ENCODE results near the gene LIMCH1. TPM values are rescaled to one million over a fixed set of nuclear protein-coding genes. Genes with fewer than 3 reads are reported as not detected.
"Not testable (repeated sequence)": the region's sequence is repeated elsewhere in the genome, so short reads cannot be mapped to it uniquely, and the experiment has no call there.

LIMCH1 gene
- total RNA-seq, 1 donor from 2014 or later = 87.2 TPM

DNA sequence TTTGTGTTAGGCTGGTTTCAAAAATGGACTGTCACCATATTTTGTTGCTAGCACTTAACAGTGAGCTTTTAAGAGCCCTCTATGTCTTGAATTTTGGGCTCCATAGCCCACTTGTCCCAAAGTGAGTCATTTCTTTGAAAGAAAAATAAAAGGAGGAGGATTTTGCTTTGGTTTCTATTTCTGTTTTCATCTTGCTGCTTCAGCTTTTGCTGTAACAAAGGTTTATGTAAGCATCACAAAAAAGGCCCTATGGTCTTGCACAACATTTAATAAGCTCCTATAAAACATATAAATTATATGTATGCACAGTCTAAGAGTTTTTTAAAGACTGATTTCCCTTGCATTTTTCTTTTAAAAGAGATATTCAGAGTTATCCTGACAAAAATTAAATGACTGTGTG, 105.4 kb downstream of the LIMCH1 start:
- no peaks in the 10 kb centered on the region for H3K27me3 ChIP-seq (ENCODE audit: control insufficient read depth in 3 of 3, insufficient read depth in 3 of 3, low read length in 3 of 3)
- H3K36me3 ChIP-seq (ENCODE audit: control insufficient read depth in 3 of 3, insufficient read depth in 3 of 3, low read length in 3 of 3) = peaks cover 11 to 30% (median 27%) of the 10 kb centered on the region in 3 donors
- no peaks in the 10 kb centered on the region for H3K9me3 ChIP-seq (ENCODE audit: control insufficient read depth in 3 of 3, low read length in 3 of 3)
- H3K27ac ChIP-seq (ENCODE audit: low read depth, low read length) = no peak overlapping the region
- H3K9ac ChIP-seq (ENCODE audit: low read depth in 1 of 3, low read length in 3 of 3) = peak overlapping the region in 1 of 3 donors; percentile 15
- peaks cover 8 to 16% (median 10%) of the 10 kb centered on the region in 3 donors for H3K4me1 ChIP-seq (ENCODE audit: control insufficient read depth in 3 of 3, insufficient read depth in 3 of 3, low read length in 3 of 3)
- H3K4me3 ChIP-seq (ENCODE audit: low read length in 3 of 3) = no peak overlapping the region

DNA sequence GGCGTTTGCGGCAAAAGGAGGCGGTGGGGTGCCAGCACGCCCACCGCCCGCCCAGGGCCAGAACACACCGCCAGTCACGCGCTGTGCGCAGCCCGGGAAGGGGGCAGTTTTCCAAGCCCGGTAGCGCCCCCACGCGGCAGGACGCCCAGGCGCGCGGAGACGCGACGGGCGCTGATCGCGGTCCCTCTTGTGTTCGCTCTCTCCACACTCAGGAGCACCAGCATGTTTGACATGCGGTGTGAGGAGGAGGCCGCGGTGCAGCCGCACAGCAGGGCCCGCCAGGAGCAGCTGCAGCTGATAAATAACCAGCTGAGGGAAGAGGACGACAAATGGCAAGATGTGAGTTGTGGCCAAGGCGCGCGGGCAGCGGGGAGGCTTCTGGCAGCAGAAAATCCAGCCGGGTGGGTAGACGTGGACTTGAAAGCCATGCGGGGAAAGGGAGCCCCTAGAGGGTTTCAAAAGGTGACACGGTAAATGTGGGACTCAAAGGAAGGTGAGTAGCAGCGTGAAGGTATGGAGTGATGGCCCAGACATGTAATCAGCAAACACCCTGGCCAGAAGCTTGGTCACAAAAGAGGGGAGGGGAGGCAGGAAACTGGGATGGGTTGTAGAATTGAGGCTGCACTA, 106.4 kb downstream of the LIMCH1 start:
- Histone ChIP-seq H3K9ac (ENCODE audit: low read depth in 1 of 3, low read length in 3 of 3) (peak overlapping the region in 1 of 3 donors; percentile 9), H3K4me1 (ENCODE audit: control insufficient read depth in 3 of 3, insufficient read depth in 3 of 3, low read length in 3 of 3) (peaks cover 8 to 18% (median 10%) of the 10 kb centered on the region in 3 donors), H3K9me3 (ENCODE audit: control insufficient read depth in 3 of 3, low read length in 3 of 3) (no peaks in the 10 kb centered on the region), H3K36me3 (ENCODE audit: control insufficient read depth in 3 of 3, insufficient read depth in 3 of 3, low read length in 3 of 3) (peaks cover 11 to 33% (median 28%) of the 10 kb centered on the region in 3 donors), H3K27ac (ENCODE audit: low read depth, low read length) (peak overlapping the region; percentile 46), H3K27me3 (ENCODE audit: control insufficient read depth in 3 of 3, insufficient read depth in 3 of 3, low read length in 3 of 3) (no peaks in the 10 kb centered on the region), H3K4me3 (ENCODE audit: low read length in 3 of 3) (peak overlapping the region in 2 of 3 donors; percentile 10 to 22)

GRCh38 chr4:41644915-41645295, 106.9 kb downstream of the LIMCH1 start:
- H3K9ac ChIP-seq (ENCODE audit: low read depth in 1 of 3, low read length in 3 of 3) = no peak overlapping the region
- H3K4me3 ChIP-seq (ENCODE audit: low read length in 3 of 3) = no peak overlapping the region
- H3K27ac ChIP-seq (ENCODE audit: low read depth, low read length) = peak overlapping the region; percentile 46
- H3K36me3 ChIP-seq (ENCODE audit: control insufficient read depth in 3 of 3, insufficient read depth in 3 of 3, low read length in 3 of 3) = peaks cover 11 to 33% (median 26%) of the 10 kb centered on the region in 3 donors
- H3K4me1 ChIP-seq (ENCODE audit: control insufficient read depth in 3 of 3, insufficient read depth in 3 of 3, low read length in 3 of 3) = peaks cover 8 to 18% (median 10%) of the 10 kb centered on the region in 3 donors
- no peaks in the 10 kb centered on the region for H3K9me3 ChIP-seq (ENCODE audit: control insufficient read depth in 3 of 3, low read length in 3 of 3)
- no peaks in the 10 kb centered on the region for H3K27me3 ChIP-seq (ENCODE audit: control insufficient read depth in 3 of 3, insufficient read depth in 3 of 3, low read length in 3 of 3)

DNA sequence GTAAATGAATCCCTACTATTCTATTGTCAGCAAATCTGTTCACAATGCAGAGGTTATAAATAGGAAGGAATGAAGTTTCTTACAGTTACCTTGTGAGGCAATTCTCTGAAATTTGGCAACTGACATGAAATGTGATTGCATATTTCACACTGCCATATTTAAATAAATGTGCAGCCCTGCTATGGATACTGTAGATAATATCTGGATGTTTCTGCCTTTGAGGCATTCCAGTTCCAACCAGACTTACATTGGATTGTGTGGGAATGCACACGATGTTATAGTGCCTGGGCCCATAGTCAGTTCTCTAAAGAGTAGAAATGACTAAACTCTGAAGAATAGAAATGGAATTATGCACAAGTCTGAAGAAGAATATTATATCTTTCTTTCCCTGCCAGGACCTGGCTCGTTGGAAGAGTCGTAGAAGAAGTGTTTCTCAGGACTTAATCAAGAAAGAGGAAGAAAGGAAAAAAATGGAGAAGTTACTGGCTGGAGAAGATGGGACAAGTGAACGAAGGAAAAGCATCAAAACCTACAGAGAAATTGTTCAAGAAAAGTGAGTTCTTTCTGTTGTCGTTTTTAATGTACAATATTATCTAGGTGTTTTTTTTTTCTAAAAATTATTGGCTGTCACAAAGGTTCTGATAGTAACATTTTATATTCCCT, 107.9 kb downstream of the LIMCH1 start:
- no peaks in the 10 kb centered on the region for H3K9me3 ChIP-seq (ENCODE audit: control insufficient read depth in 3 of 3, low read length in 3 of 3)
- H3K36me3 ChIP-seq (ENCODE audit: control insufficient read depth in 3 of 3, insufficient read depth in 3 of 3, low read length in 3 of 3) = peaks cover 13 to 34% (median 33%) of the 10 kb centered on the region in 3 donors
- peak overlapping the region; percentile 27 for H3K27ac ChIP-seq (ENCODE audit: low read depth, low read length)
- no peak overlapping the region for H3K4me3 ChIP-seq (ENCODE audit: low read length in 3 of 3)
- H3K27me3 ChIP-seq (ENCODE audit: control insufficient read depth in 3 of 3, insufficient read depth in 3 of 3, low read length in 3 of 3) = no peaks in the 10 kb centered on the region
- H3K4me1 ChIP-seq (ENCODE audit: control insufficient read depth in 3 of 3, insufficient read depth in 3 of 3, low read length in 3 of 3) = peaks cover 8 to 16% (median 10%) of the 10 kb centered on the region in 3 donors
- H3K9ac ChIP-seq (ENCODE audit: low read depth in 1 of 3, low read length in 3 of 3) = no peak overlapping the region

- no peaks in the 10 kb centered on the region for H3K9me3 ChIP-seq (ENCODE audit: control insufficient read depth in 3 of 3, low read length in 3 of 3)
- H3K27me3 ChIP-seq (ENCODE audit: control insufficient read depth in 3 of 3, insufficient read depth in 3 of 3, low read length in 3 of 3) = no peaks in the 10 kb centered on the region
- no peak overlapping the region for H3K4me3 ChIP-seq (ENCODE audit: low read length in 3 of 3)
- H3K9ac ChIP-seq (ENCODE audit: low read depth in 1 of 3, low read length in 3 of 3) = no peak overlapping the region
- H3K27ac ChIP-seq (ENCODE audit: low read depth, low read length) = no peak overlapping the region
- H3K4me1 ChIP-seq (ENCODE audit: control insufficient read depth in 3 of 3, insufficient read depth in 3 of 3, low read length in 3 of 3) = peaks cover 8 to 13% (median 10%) of the 10 kb centered on the region in 3 donors
- H3K36me3 ChIP-seq (ENCODE audit: control insufficient read depth in 3 of 3, insufficient read depth in 3 of 3, low read length in 3 of 3) = peaks cover 13 to 42% (median 33%) of the 10 kb centered on the region in 3 donors
Measured at GRCh38 chr4:41646862-41647261, 108.9 kb downstream of the LIMCH1 start.

- Histone ChIP-seq H3K9me3 (ENCODE audit: control insufficient read depth in 3 of 3, low read length in 3 of 3) (no peaks in the 10 kb centered on the region), H3K27me3 (ENCODE audit: control insufficient read depth in 3 of 3, insufficient read depth in 3 of 3, low read length in 3 of 3) (no peaks in the 10 kb centered on the region), H3K4me1 (ENCODE audit: control insufficient read depth in 3 of 3, insufficient read depth in 3 of 3, low read length in 3 of 3) (peaks cover 8 to 13% (median 10%) of the 10 kb centered on the region in 3 donors), H3K4me3 (ENCODE audit: low read length in 3 of 3) (no peak overlapping the region), H3K36me3 (ENCODE audit: control insufficient read depth in 3 of 3, insufficient read depth in 3 of 3, low read length in 3 of 3) (peaks cover 13 to 47% (median 35%) of the 10 kb centered on the region in 3 donors), H3K9ac (ENCODE audit: low read depth in 1 of 3, low read length in 3 of 3) (no peak overlapping the region), H3K27ac (ENCODE audit: low read depth, low read length) (no peak overlapping the region)
Measured at GRCh38 chr4:41647383-41647782, 109.4 kb downstream of the LIMCH1 start.

- peaks cover 3 to 14% (median 6%) of the 10 kb centered on the region in 3 donors for H3K4me1 ChIP-seq (ENCODE audit: control insufficient read depth in 3 of 3, insufficient read depth in 3 of 3, low read length in 3 of 3)
- not testable (repeated sequence) for H3K27ac ChIP-seq (ENCODE audit: low read depth, low read length)
Measured at GRCh38 chr4:41651150-41651549, 113.2 kb downstream of the LIMCH1 start.

GRCh38 chr4:41652971-41653370, 115.0 kb downstream of the LIMCH1 start:
- peaks cover 19 to 28% (median 21%) of the 10 kb centered on the region in 3 donors for H3K4me1 ChIP-seq (ENCODE audit: control insufficient read depth in 3 of 3, insufficient read depth in 3 of 3, low read length in 3 of 3)
- H3K9ac ChIP-seq (ENCODE audit: low read depth in 1 of 3, low read length in 3 of 3) = no peak overlapping the region
- no peaks in the 10 kb centered on the region for H3K9me3 ChIP-seq (ENCODE audit: control insufficient read depth in 3 of 3, low read length in 3 of 3)
- H3K27me3 ChIP-seq (ENCODE audit: control insufficient read depth in 3 of 3, insufficient read depth in 3 of 3, low read length in 3 of 3) = no peaks in the 10 kb centered on the region
- peaks cover 2 to 39% (median 10%) of the 10 kb centered on the region in 3 donors for H3K36me3 ChIP-seq (ENCODE audit: control insufficient read depth in 3 of 3, insufficient read depth in 3 of 3, low read length in 3 of 3)
- no peak overlapping the region for H3K27ac ChIP-seq (ENCODE audit: low read depth, low read length)
- no peak overlapping the region for H3K4me3 ChIP-seq (ENCODE audit: low read length in 3 of 3)

More at GRCh38 chr4:41651150-41651549, 113.2 kb downstream of the LIMCH1 start:
- peaks cover 13 to 54% (median 28%) of the 10 kb centered on the region in 3 donors for H3K36me3 ChIP-seq (ENCODE audit: control insufficient read depth in 3 of 3, insufficient read depth in 3 of 3, low read length in 3 of 3)
- H3K4me3 ChIP-seq (ENCODE audit: low read length in 3 of 3); H3K9me3 ChIP-seq (ENCODE audit: control insufficient read depth in 3 of 3, low read length in 3 of 3); H3K9ac ChIP-seq (ENCODE audit: low read depth in 1 of 3, low read length in 3 of 3); H3K27me3 ChIP-seq (ENCODE audit: control insufficient read depth in 3 of 3, insufficient read depth in 3 of 3, low read length in 3 of 3): not testable (repeated sequence)

DNA sequence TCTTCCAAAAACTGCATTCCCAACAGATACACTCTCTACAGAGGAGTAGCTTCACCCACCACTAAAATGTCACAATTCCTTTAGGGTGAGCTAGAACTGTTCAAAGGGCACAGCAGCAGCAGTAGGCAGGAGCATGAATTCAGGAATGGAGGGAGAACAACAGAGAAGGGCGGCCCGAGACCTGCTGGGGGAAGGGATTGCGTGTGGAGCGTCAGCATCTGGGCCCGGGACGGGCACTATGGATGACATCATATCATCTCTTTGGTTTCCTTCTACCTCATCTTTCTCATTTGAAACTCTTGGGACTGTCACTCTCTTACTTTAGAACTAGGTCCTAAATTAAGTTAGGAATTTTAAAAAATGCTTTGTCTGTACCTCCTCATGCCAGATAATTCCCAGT, 115.6 kb downstream of the LIMCH1 start:
- Histone ChIP-seq H3K9ac (ENCODE audit: low read depth in 1 of 3, low read length in 3 of 3) (no peak overlapping the region), H3K36me3 (ENCODE audit: control insufficient read depth in 3 of 3, insufficient read depth in 3 of 3, low read length in 3 of 3) (peaks cover 2 to 33% (median 6%) of the 10 kb centered on the region in 3 donors)

GRCh38 chr4:41655177-41655576, 117.2 kb downstream of the LIMCH1 start:
- Histone ChIP-seq H3K4me1 (ENCODE audit: control insufficient read depth in 3 of 3, insufficient read depth in 3 of 3, low read length in 3 of 3) (peaks cover 22 to 30% (median 24%) of the 10 kb centered on the region in 3 donors), H3K9ac (ENCODE audit: low read depth in 1 of 3, low read length in 3 of 3) (peak overlapping the region in 1 of 3 donors; percentile 4), H3K27me3 (ENCODE audit: control insufficient read depth in 3 of 3, insufficient read depth in 3 of 3, low read length in 3 of 3) (no peaks in the 10 kb centered on the region), H3K36me3 (ENCODE audit: control insufficient read depth in 3 of 3, insufficient read depth in 3 of 3, low read length in 3 of 3) (peaks cover 2 to 29% (median 5%) of the 10 kb centered on the region in 3 donors), H3K9me3 (ENCODE audit: control insufficient read depth in 3 of 3, low read length in 3 of 3) (no peaks in the 10 kb centered on the region), H3K4me3 (ENCODE audit: low read length in 3 of 3) (no peak overlapping the region), H3K27ac (ENCODE audit: low read depth, low read length) (peak overlapping the region; percentile 76)

More for the DNA sequence above, 115.6 kb downstream of the LIMCH1 start:
- H3K4me1 ChIP-seq (ENCODE audit: control insufficient read depth in 3 of 3, insufficient read depth in 3 of 3, low read length in 3 of 3) = peaks cover 22 to 30% (median 24%) of the 10 kb centered on the region in 3 donors
- H3K4me3 ChIP-seq (ENCODE audit: low read length in 3 of 3) = no peak overlapping the region
- no peaks in the 10 kb centered on the region for H3K27me3 ChIP-seq (ENCODE audit: control insufficient read depth in 3 of 3, insufficient read depth in 3 of 3, low read length in 3 of 3)
- no peak overlapping the region for H3K27ac ChIP-seq (ENCODE audit: low read depth, low read length)
- H3K9me3 ChIP-seq (ENCODE audit: control insufficient read depth in 3 of 3, low read length in 3 of 3) = no peaks in the 10 kb centered on the region

All from skeletal muscle tissue (tissue), 4 donors.